ENCODE results near the gene ARHGAP12.

Gene ARHGAP12

GRCh38 chr10:31776159-31776558 is 152.5 kb downstream of the ARHGAP12 start:
- H3K9me2 ChIP-seq (ENCODE audit: low read depth, low read length): no peaks in the 10 kb centered on the region
- H3K79me2 ChIP-seq (ENCODE audit: insufficient read depth, low read length): no peaks in the 10 kb centered on the region
- H3K36me3 ChIP-seq (ENCODE audit: insufficient read depth, low read length): no peaks in the 10 kb centered on the region; the same call in 1 of the 2 replicates
- H2AFZ ChIP-seq (ENCODE audit: low read length): no peak overlapping the region
- no peak overlapping the region for H3K9ac ChIP-seq (ENCODE audit: low read length)
- no peaks in the 10 kb centered on the region; the same call in 1 of the 2 replicates for H3K27me3 ChIP-seq (ENCODE audit: insufficient read depth, low read length)
- no peaks in the 10 kb centered on the region for H3F3A ChIP-seq (ENCODE audit: insufficient read depth, low read length)
- H3K9me3 ChIP-seq (ENCODE audit: low read length): no peaks in the 10 kb centered on the region
- H3K4me1 ChIP-seq (ENCODE audit: insufficient read depth, low read length, severe bottlenecking): no peaks in the 10 kb centered on the region
- H3K4me2 ChIP-seq (ENCODE audit: low read length): no peak overlapping the region
- no peak overlapping the region for H3K27ac ChIP-seq (ENCODE audit: low read depth, low read length, poor library complexity, severe bottlenecking)
- TF ChIP-seq EZH2 (IDR thresholded peaks at IDR 0.05; ENCODE audit: borderline replicate concordance, low read length): no peak
- TF ChIP-seq CTCF (IDR thresholded peaks at IDR 0.05; ENCODE audit: low read length): no peak
- no peaks in the 10 kb centered on the region for H4K20me1 ChIP-seq (ENCODE audit: insufficient read depth, low read length)
- H3K4me3 ChIP-seq (ENCODE audit: low read depth, low read length, poor library complexity, severe bottlenecking): no peak overlapping the region

GRCh38 chr10:31774928-31775650 is 153.5 kb downstream of the ARHGAP12 start:
- Histone ChIP-seq H3K4me3 (ENCODE audit: low read depth, low read length, poor library complexity, severe bottlenecking) (no peak overlapping the region), H3K9me2 (ENCODE audit: low read depth, low read length) (no peaks in the 10 kb centered on the region), H3K27me3 (ENCODE audit: insufficient read depth, low read length) (no peaks in the 10 kb centered on the region; the same call in 1 of the 2 replicates), H3K27ac (ENCODE audit: low read depth, low read length, poor library complexity, severe bottlenecking) (no peak overlapping the region), H3K4me2 (ENCODE audit: low read length) (no peak overlapping the region), H2AFZ (ENCODE audit: low read length) (no peak overlapping the region), H4K20me1 (ENCODE audit: insufficient read depth, low read length) (no peaks in the 10 kb centered on the region), H3F3A (ENCODE audit: insufficient read depth, low read length) (no peaks in the 10 kb centered on the region), H3K79me2 (ENCODE audit: insufficient read depth, low read length) (no peaks in the 10 kb centered on the region), H3K36me3 (ENCODE audit: insufficient read depth, low read length) (no peaks in the 10 kb centered on the region; the same call in 1 of the 2 replicates), H3K9ac (ENCODE audit: low read length) (no peak overlapping the region), H3K9me3 (ENCODE audit: low read length) (no peaks in the 10 kb centered on the region), H3K4me1 (ENCODE audit: insufficient read depth, low read length, severe bottlenecking) (no peaks in the 10 kb centered on the region)
- TF ChIP-seq EZH2 (IDR thresholded peaks at IDR 0.05; ENCODE audit: borderline replicate concordance, low read length): no peak
- TF ChIP-seq CTCF (IDR thresholded peaks at IDR 0.05; ENCODE audit: low read length): no peak

GRCh38 chr10:31774299-31774900 is 154.2 kb downstream of the ARHGAP12 start:
- H3K27ac ChIP-seq (ENCODE audit: low read depth, low read length, poor library complexity, severe bottlenecking): no peak overlapping the region
- H3K4me3 ChIP-seq (ENCODE audit: low read depth, low read length, poor library complexity, severe bottlenecking): no peak overlapping the region
- no peaks in the 10 kb centered on the region for H3K9me2 ChIP-seq (ENCODE audit: low read depth, low read length)
- H3K9me3 ChIP-seq (ENCODE audit: low read length): no peaks in the 10 kb centered on the region
- H3K27me3 ChIP-seq (ENCODE audit: insufficient read depth, low read length): no peaks in the 10 kb centered on the region; the same call in 1 of the 2 replicates
- H4K20me1 ChIP-seq (ENCODE audit: insufficient read depth, low read length): no peaks in the 10 kb centered on the region
- H3K9ac ChIP-seq (ENCODE audit: low read length): no peak overlapping the region
- no peaks in the 10 kb centered on the region for H3K4me1 ChIP-seq (ENCODE audit: insufficient read depth, low read length, severe bottlenecking)
- H3F3A ChIP-seq (ENCODE audit: insufficient read depth, low read length): no peaks in the 10 kb centered on the region
- no peaks in the 10 kb centered on the region for H3K79me2 ChIP-seq (ENCODE audit: insufficient read depth, low read length)
- TF ChIP-seq CTCF (IDR thresholded peaks at IDR 0.05; ENCODE audit: low read length) (no peak), EZH2 (IDR thresholded peaks at IDR 0.05; ENCODE audit: borderline replicate concordance, low read length) (no peak)
- no peaks in the 10 kb centered on the region; the same call in 1 of the 2 replicates for H3K36me3 ChIP-seq (ENCODE audit: insufficient read depth, low read length)
- H2AFZ ChIP-seq (ENCODE audit: low read length): no peak overlapping the region
- H3K4me2 ChIP-seq (ENCODE audit: low read length): no peak overlapping the region
